ENCODE results near the gene ZC3H12D. TPM values are rescaled to one million over a fixed set of nuclear protein-coding genes. Genes with fewer than 3 reads are reported as not detected.

Gene ZC3H12D
- total RNA-seq, 1 experiment from 2014 or later, result 0.57 TPM

GRCh38 chr6:149483334-149483725, 1.5 kb downstream of the ZC3H12D start:
- peaks cover 4% of the 10 kb centered on the region for H3K36me3 Mint-ChIP-seq (ENCODE audit: insufficient read depth, unreplicated experiment)
- Histone ChIP-seq H3K9me3 (no peaks in the 10 kb centered on the region), H3K4me1 (0 out of 2 replicates have a peak, but pooled peaks cover 6% of the 10 kb centered on the region), H3K36me3 (ENCODE audit: control insufficient read depth, insufficient read depth, low read length) (no peaks in the 10 kb centered on the region), H3K4me3 (ENCODE audit: low read depth, low read length) (no peak overlapping the region), H3K27me3 (replicated peaks; ENCODE audit: control insufficient read depth, insufficient read depth, low read length) (no peaks in the 10 kb centered on the region)
- TF ChIP-seq, protein P1, sequence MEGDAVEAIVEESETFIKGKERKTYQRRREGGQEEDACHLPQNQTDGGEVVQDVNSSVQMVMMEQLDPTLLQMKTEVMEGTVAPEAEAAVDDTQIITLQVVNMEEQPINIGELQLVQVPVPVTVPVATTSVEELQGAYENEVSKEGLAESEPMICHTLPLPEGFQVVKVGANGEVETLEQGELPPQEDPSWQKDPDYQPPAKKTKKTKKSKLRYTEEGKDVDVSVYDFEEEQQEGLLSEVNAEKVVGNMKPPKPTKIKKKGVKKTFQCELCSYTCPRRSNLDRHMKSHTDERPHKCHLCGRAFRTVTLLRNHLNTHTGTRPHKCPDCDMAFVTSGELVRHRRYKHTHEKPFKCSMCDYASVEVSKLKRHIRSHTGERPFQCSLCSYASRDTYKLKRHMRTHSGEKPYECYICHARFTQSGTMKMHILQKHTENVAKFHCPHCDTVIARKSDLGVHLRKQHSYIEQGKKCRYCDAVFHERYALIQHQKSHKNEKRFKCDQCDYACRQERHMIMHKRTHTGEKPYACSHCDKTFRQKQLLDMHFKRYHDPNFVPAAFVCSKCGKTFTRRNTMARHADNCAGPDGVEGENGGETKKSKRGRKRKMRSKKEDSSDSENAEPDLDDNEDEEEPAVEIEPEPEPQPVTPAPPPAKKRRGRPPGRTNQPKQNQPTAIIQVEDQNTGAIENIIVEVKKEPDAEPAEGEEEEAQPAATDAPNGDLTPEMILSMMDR (IDR thresholded peaks at IDR 0.05; ENCODE audit: insufficient read depth in 1 of 2, low read depth in 1 of 2, low read length in 1 of 2, severe bottlenecking in 1 of 2, unreplicated experiment in 1 of 2), result no peak
- peaks cover 12% of the 10 kb centered on the region for H3K4me1 Mint-ChIP-seq (ENCODE audit: low read depth, unreplicated experiment)
- H3K9me3 Mint-ChIP-seq (ENCODE audit: unreplicated experiment), result no peaks in the 10 kb centered on the region
- no peak overlapping the region for H3K27ac Mint-ChIP-seq (ENCODE audit: unreplicated experiment)
- DNase-seq, result no peak
- no peak overlapping the region for H3K4me3 Mint-ChIP-seq (ENCODE audit: unreplicated experiment)
- POLR2A ChIA-PET, result no interaction called here
- no TSS peak for BruUV-seq (replicated peaks)
- CTCF ChIA-PET, result no interaction called here
- intact Hi-C loops (cut with micrococcal nuclease; ENCODE audit: unreplicated experiment), result no loop called here
- no peaks in the 10 kb centered on the region for H3K27me3 Mint-ChIP-seq (ENCODE audit: insufficient read depth, unreplicated experiment)

DNA sequence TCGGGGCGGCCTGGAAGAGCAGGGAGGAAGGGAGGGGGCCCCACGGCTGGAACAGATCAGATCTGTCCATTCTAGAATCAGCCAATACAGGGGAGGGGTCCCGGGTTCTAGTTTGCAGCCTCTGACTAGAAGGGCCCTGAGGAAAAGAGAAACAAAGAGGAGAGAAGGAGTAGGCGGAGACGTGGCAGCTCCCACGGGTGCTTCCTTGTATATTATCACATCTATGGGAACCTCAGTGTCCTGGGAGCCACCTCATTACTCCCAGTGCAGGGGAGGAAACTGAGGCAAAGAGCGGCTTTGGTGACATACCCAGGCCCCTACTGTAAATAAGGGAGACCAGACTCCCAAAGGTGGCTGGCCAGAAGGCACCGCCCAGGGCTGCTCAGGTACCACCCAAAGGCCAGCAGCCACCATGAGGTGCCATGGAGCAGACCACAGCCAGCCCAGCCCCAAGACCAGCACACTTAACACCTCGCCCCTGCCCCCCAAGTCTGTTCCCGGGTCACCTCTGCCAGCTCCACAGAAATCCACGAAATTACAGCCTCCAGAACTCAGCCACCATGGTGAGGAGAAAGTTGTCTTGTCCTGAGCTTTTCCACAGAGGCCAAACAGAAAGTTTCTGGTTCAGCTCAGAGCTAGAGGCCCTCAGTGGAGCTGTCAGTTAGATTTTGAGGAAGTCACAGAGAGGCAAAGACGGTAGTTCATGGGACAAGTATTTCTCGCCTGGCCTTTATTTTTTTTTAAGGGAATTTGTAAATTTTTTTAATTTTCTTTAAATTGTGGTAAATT, 2.1 kb downstream of the ZC3H12D start:
- no peak overlapping the region for H3K27ac Mint-ChIP-seq (ENCODE audit: unreplicated experiment)
- ChIA-PET CTCF (no interaction called here), POLR2A (no interaction called here)

DNA sequence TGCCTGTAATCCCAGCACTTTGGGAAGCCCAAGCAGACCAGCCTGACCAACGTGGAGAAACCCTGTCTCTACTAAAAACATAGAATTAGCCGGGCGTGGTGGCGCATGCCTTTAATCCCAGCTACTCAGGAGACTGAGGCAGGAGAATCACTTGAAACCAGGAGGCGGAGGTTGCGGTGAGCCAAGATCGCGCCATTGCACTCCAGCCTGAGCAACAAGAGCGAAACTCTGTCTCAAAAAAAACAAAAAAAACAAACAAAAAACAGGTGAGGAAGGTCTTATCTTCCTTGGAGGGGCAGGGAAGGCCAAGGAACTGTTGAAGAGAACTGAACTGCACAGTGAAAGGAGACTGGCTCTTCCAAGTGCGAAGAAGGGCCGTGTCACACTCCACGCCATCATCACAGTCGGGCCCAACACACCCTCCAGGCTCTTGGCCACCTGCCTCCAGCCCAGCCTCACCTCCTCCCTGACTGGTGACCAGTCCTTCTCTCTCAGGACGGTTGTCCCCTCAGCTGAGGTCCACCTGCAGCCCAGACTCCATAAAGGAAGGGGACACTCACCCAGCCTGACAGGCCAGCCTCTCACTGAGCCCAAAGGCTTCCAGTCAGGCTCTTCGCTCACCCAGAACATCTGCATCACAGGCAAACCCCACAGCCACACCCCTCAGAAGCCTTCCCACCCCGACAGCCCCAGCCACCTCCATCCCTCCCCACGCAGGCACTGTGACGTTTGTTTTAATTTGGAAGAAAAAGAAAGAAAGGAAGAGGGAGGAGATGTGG, 4.1 kb downstream of the ZC3H12D start:
- Histone ChIP-seq H3K36me3 (ENCODE audit: control insufficient read depth, insufficient read depth, low read length) (no peaks in the 10 kb centered on the region), H3K4me1 (0 out of 2 replicates have a peak, but pooled peaks cover 6% of the 10 kb centered on the region), H3K27me3 (replicated peaks; ENCODE audit: control insufficient read depth, insufficient read depth, low read length) (no peaks in the 10 kb centered on the region), H3K4me3 (ENCODE audit: low read depth, low read length) (no peak overlapping the region), H3K9me3 (no peaks in the 10 kb centered on the region)
- no TSS peak for BruUV-seq (replicated peaks)
- H3K4me3 Mint-ChIP-seq (ENCODE audit: unreplicated experiment), result no peak overlapping the region
- ChIA-PET POLR2A (no interaction called here), CTCF (no interaction called here)
- no peaks in the 10 kb centered on the region for H3K27me3 Mint-ChIP-seq (ENCODE audit: insufficient read depth, unreplicated experiment)
- H3K4me1 Mint-ChIP-seq (ENCODE audit: low read depth, unreplicated experiment), result peaks cover 12% of the 10 kb centered on the region
- no peaks in the 10 kb centered on the region for H3K9me3 Mint-ChIP-seq (ENCODE audit: unreplicated experiment)
- no peak overlapping the region for H3K27ac Mint-ChIP-seq (ENCODE audit: unreplicated experiment)
- DNase-seq, result no peak
- TF ChIP-seq, protein P1 (IDR thresholded peaks at IDR 0.05; ENCODE audit: insufficient read depth in 1 of 2, low read depth in 1 of 2, low read length in 1 of 2, severe bottlenecking in 1 of 2, unreplicated experiment in 1 of 2), result no peak
- intact Hi-C loops (cut with micrococcal nuclease; ENCODE audit: unreplicated experiment), result no loop called here
- peaks cover 4% of the 10 kb centered on the region for H3K36me3 Mint-ChIP-seq (ENCODE audit: insufficient read depth, unreplicated experiment)

More for the DNA sequence above, 2.1 kb downstream of the ZC3H12D start:
- no TSS peak for BruUV-seq (replicated peaks)
- Mint-ChIP-seq H3K9me3 (ENCODE audit: unreplicated experiment) (no peaks in the 10 kb centered on the region), H3K4me3 (ENCODE audit: unreplicated experiment) (no peak overlapping the region), H3K27me3 (ENCODE audit: insufficient read depth, unreplicated experiment) (no peaks in the 10 kb centered on the region), H3K36me3 (ENCODE audit: insufficient read depth, unreplicated experiment) (peaks cover 4% of the 10 kb centered on the region), H3K4me1 (ENCODE audit: low read depth, unreplicated experiment) (peaks cover 12% of the 10 kb centered on the region)
- Histone ChIP-seq H3K27me3 (replicated peaks; ENCODE audit: control insufficient read depth, insufficient read depth, low read length) (no peaks in the 10 kb centered on the region), H3K9me3 (no peaks in the 10 kb centered on the region), H3K4me1 (0 out of 2 replicates have a peak, but pooled peaks cover 6% of the 10 kb centered on the region), H3K36me3 (ENCODE audit: control insufficient read depth, insufficient read depth, low read length) (no peaks in the 10 kb centered on the region), H3K4me3 (ENCODE audit: low read depth, low read length) (no peak overlapping the region)
- TF ChIP-seq, protein P1 (IDR thresholded peaks at IDR 0.05; ENCODE audit: insufficient read depth in 1 of 2, low read depth in 1 of 2, low read length in 1 of 2, severe bottlenecking in 1 of 2, unreplicated experiment in 1 of 2), result no peak
- intact Hi-C loops (cut with micrococcal nuclease; ENCODE audit: unreplicated experiment), result no loop called here
- DNase-seq, result no peak
